Loucy (cell line): ENCODE results near the gene SEPSECS.

Experiments
- EZH2phosphoT487 ChIP-seq: fragments of 200-600 bp; IDR thresholded peaks from 2 replicates; pipeline ENCODE4 v1.6.1; 2018; ENCODE audit warnings: antibody characterized with exemption, mild to moderate bottlenecking, moderate library complexity, borderline replicate concordance
- TF ChIP-seq, protein P1 (sequence below): fragments of 200-600 bp; sonication (generic); conservative IDR thresholded peaks from 2 replicates; pipeline ENCODE4 v1.5.1; 2014; ENCODE audit warnings: mild to moderate bottlenecking, antibody characterized with exemption, low read length

DNA sequence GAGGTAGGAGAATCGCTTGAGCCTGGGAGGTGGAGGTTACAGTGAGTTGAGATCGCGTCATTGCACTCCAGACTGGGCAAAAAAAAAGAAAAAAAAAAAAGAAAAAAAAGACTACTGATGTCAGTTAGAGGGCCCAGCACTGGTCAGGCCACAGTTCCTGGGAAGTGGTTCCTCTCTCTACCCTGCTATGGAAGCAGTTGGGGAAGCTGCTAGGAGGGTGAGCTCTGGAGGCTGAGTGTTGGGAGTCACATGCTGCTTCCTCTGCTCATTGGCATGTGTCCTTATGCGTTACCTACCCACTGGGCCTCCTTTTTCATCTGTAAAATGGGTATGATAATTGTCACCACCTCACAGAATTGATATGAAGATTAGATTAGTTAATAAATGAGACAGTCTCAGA, 50.7 kb downstream of the SEPSECS start:
- TF ChIP-seq, protein P1, sequence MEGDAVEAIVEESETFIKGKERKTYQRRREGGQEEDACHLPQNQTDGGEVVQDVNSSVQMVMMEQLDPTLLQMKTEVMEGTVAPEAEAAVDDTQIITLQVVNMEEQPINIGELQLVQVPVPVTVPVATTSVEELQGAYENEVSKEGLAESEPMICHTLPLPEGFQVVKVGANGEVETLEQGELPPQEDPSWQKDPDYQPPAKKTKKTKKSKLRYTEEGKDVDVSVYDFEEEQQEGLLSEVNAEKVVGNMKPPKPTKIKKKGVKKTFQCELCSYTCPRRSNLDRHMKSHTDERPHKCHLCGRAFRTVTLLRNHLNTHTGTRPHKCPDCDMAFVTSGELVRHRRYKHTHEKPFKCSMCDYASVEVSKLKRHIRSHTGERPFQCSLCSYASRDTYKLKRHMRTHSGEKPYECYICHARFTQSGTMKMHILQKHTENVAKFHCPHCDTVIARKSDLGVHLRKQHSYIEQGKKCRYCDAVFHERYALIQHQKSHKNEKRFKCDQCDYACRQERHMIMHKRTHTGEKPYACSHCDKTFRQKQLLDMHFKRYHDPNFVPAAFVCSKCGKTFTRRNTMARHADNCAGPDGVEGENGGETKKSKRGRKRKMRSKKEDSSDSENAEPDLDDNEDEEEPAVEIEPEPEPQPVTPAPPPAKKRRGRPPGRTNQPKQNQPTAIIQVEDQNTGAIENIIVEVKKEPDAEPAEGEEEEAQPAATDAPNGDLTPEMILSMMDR, result no peak
- TF ChIP-seq EZH2phosphoT487, result no peak
